ENCODE results near the gene KCNQ5.

Gene KCNQ5

DNA sequence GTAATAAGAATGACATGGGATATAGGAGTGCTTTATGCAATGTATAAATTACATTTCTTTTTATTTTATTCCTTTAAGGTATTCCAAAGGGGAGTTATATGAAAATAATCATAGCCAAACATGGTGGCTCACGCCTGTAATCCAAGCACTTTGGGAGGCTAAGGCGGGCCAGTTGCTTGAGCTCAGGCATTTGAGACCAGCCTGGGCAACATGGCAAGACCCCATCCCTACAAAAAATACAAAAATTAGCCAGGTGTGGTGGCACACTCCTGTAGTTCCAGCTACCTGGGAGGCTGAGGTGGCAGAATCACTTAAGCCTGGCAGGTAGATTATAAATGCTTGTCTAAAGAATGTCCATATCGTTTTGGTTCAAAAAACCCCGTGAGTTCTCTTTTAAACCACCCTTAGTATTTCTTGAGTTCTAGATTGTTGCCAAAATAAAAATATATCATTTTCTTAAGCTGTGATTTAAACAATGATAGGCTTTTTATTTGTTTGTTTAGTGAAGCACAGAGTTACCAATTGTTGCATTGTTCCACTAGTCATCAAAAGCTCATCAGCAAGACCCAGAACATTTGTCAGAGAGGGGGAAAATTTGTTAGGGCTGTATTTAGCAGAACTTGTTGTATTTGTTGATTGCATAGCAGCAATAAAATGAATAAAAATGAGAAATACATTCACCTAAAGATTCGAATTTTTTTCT lies 457.2 kb downstream of the KCNQ5 start:
- no peak for DNase-seq

DNA sequence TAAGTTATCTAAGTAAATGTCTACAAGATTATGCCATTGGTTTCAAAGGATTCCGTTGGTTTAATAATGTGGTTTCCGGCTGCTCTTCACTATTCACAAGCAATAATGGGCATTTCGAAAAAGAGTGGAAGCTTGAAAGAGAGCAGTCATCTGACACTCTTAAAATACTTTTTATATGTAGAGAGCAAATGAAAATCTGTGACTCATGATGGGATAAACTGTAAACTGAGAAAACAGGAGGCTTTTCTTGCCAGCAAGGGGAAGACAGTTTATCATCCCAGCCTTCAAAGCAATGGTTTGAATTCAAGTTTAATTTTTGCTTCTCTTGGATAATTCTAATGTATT lies 457.7 kb downstream of the KCNQ5 start:
- DNase-seq = no peak

DNA sequence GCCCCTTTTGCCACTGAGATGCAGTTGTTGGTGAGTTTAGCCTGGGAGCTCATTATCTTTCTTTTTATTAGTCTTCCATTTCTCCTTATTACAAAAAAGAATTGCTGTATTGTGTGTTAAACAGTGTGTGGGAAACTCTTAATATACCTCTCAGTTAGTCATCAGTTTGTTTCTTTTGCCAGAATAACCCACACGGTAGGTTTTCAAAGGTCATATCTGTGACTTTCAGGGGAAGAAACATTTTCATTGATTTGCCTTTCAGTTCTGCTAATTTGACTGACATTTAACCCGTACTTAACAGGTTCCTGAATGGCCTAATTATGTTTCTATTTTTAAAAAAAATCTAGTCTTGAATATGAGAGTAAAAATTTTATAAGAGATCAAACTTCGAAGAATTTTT lies 458.1 kb downstream of the KCNQ5 start:
- DNase-seq = no peak

DNA sequence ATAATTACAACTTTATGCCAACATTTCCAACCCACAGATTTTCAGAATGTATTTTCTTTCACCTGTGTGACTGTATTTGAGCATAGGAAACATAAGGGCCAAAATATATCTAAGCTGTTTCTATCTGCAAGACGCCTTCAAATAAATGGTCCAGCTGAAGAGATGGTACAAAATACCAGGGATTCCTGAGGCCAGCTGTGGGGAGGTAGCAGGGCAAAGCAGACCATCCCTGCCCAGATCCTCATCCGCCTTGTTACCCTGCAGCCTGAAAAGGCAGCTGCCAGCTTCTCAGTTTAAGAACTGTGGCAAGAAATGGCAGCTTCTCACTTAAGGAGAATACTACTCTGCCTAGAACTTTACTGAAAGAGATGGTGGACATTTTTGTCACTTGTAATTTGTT lies 460.1 kb downstream of the KCNQ5 start:
- DNase-seq = no peak

DNA sequence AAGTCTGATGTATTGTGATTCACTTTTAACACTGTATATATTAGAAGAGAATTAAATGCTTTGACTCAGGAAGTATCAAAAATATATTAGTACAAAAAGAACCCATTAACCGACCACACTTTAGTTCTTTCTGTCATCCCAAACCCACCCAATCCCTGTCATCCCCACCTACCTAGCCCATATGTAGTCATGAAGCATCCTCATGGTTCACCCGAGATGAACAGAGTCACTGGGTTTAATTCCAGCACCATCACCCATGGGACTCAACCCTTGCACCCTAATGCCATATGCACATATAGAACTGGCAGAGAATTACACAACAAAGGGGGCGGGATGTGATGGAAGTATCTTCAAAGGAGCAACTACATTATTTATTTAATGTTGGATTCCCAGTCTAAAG lies 462.0 kb downstream of the KCNQ5 start:
- no peak for DNase-seq

DNA sequence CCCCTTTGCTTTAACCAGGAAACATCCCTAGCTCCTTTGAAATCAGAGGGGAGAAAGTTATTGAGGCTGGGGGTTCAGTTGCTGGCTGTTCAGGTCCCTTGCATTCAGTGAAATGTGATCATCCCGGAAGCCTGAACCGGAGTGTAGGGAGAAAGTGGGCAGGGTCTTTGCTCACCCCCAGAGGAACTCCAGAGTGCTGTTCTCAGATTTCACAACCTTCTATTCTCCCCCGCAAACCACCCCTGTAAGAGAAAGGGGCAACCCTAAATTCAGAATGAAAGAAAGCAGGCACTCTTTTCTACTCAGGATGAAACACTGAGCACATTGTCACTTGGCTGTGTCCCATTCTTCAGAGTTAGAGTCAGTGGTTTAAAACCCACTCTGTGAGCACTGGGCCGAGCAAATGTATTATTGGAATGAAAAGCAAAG lies 463.6 kb downstream of the KCNQ5 start:
- DNase-seq = no peak

DNA sequence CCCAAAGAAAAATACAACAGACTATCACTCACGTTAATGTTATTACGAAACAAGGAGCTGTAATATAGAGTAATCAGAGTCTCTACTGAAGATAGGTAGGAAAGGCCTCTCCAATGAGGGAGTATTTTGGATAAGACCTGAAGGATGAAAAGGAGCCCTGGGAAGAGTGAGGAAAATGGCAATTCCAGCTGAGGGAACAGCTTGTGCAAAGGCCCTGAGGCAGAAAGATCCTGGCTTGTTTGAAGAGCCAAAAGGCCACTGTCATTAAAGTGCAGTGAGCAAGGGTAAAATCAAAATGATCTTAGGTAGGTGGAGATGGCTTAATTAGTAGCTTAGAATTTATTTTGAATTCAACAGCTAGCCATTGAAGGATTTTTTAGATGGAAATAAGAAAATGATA lies 464.9 kb downstream of the KCNQ5 start:
- no peak for DNase-seq

DNA sequence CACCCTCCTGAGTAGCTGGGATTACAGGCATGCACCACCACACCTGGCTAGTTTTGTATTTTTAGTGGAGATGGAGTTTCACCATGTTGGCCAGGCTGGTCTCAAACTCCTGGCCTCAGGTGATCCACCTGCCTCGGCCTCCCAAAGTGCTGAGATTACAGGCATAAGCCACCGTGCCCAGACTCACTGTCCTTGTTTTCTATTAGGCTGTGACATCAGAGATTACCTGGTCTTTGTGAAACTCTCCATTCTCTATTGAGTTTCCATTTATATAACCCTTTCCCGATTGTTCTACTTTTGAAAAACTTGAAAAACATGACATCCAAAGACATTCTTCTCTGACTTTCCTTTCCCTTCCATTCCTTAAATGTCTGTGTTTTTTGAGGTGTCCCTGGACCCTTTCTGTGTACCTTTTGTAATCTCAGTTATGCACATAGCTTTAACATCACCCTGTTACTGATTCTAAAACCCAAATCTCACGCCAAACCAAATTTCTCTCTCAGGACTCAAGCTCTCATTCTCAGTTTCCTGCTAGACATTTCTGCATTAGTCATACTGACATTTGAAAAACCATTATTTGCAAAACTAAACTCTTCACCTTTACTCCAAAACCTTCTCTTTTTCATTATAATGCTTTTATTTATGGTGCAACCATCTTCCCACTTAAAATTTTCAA lies 466.4 kb downstream of the KCNQ5 start:
- DNase-seq = no peak

DNA sequence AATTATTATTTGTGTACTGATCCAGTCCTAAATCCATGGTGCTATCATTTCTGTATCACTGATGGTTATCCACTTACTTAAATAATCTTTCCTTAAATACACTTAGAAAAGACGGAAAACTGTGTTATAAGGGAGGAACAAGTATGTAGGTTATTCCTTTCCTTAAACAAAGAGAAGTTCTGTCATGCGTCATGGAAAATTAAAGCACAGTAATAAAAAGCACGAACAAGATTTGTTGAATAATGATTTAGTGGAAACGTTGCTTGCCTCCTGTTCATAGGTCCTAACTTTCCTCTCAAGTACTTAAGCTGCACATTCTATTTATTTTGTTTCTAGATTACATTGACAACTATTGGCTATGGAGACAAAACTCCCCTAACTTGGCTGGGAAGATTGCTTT lies 483.1 kb downstream of the KCNQ5 start:
- no peak for DNase-seq

DNA sequence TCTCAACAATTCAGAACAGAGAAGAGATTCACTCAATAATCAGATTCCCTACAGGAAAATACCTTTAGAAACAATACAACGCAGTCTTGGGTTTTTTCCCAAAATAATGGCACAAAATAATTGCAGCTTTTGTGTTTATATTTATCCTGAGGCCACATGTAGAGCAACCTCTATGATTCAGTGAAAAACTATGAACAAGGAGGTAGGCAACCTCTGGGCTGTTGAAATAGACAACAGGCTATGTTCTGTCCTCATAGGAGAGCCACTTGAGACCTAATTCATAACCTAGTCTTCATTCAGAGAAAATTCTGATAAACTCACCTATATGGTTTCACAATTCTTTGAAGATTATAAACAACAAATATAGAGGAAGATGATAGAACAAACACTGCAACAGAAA lies 485.2 kb downstream of the KCNQ5 start:
- DNase-seq = no peak

DNA sequence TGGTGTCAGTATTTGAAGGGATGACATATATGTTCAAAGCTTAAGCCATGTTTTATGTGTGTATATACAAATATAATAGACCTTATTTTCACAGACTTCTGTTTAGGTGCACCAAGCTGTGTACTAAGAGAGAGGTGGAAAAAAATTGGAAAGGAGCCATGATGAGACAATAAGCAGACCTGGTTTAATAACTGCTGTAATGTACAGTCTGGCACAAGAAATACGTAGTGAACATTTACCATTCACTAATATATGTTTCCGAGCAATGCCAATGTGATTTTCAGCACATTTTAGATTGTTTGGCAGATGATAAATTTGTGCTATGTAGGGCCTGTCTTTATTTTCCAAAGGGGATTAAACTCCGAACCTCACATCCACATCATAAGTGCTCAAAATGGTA lies 487.1 kb downstream of the KCNQ5 start:
- no peak for DNase-seq

DNA sequence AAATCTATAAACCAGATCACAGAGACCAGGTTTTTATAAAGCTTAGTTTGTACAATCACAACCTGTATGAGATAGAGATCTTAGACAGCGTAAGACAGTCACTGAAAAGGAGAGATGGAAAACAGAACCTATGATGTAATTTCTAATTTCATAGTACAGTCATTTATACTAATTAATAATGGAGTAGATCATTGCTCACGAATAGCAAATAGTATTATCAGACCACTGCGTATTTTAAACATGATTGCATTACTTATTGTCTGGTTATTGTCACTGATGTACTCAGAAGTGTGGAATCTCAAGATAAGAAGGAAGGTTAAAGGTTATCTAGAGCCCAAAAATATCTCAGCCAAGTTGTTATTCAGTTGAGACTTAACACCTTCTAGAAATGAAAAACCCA lies 487.8 kb downstream of the KCNQ5 start:
- no peak for DNase-seq

DNA sequence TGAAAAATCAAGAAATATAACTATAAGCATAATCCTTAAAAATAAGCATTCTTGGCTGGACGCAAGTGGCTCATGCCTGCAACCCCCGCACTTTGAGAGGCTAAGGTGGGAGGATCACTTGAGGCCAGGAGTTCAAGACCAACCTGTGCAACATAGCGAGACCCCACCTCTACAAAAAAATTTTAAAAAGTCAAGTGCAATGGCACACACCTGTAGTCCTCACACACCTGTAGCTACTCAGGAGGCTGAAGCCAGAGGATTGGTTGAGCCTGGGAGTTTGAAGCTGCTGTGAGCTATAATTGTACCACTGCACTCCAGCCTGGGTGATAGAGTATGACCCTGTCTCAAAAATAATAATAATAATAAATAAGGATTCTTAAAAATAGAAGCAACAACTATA lies 494.5 kb downstream of the KCNQ5 start:
- DNase-seq = no peak

DNA sequence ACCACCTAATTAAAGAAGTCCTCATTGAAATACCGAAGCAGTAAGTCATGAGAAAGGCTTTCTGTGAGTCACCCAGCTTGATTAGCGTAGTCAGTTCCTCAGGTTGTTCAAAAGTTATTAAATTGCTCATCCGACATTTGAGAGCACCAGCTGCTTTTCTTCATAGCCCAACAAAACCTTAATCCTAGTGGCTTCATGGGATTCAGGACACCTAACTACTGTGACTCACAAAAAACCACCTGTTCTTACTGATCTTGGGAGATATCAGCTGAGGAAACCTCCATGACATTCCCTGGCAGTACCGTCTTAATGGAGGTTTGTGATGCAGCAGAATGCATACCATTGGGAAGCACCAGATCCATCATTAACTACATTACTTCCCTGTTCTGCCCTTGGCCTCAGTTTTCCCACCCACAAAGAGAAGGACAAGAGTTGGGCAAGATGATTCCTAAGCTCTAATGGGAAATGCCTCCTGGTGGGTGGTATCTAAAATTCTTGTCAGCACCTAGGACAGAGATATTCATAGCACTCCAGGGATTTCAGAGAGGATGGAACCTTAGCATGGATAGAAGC lies 499.6 kb downstream of the KCNQ5 start:
- no peak for DNase-seq

DNA sequence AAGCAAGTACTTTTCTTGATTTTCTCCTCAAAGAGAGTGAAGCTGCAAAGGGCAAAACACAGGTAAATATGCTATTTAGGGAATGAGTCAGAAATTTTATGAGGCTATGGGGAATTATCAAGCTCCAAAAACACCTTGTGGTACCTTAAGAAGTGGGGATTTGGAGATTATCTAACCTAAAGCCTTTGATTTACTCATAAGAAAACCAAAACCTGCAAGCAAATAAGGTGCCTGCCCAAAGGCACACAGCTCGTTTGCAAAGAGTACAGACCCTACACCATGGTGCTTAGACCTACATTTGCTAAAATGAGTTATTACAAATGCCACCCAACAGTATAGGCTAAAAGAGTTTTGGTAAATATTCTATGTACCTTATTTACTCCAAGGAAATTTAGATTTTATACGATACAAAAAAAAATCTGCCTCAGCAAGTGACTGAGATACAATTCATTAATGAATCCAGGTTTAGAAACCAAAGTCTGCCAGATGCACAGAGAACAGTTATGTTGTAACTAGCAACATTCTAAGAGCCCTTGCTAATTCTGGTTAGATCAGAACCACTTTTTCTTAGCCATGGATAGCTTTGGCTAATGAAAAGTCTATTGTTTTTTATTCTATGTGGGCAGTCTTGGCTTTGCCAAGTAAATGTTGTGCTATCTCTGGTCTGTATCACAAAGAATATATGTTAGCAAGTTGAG lies 501.9 kb downstream of the KCNQ5 start:
- no peak for DNase-seq

DNA sequence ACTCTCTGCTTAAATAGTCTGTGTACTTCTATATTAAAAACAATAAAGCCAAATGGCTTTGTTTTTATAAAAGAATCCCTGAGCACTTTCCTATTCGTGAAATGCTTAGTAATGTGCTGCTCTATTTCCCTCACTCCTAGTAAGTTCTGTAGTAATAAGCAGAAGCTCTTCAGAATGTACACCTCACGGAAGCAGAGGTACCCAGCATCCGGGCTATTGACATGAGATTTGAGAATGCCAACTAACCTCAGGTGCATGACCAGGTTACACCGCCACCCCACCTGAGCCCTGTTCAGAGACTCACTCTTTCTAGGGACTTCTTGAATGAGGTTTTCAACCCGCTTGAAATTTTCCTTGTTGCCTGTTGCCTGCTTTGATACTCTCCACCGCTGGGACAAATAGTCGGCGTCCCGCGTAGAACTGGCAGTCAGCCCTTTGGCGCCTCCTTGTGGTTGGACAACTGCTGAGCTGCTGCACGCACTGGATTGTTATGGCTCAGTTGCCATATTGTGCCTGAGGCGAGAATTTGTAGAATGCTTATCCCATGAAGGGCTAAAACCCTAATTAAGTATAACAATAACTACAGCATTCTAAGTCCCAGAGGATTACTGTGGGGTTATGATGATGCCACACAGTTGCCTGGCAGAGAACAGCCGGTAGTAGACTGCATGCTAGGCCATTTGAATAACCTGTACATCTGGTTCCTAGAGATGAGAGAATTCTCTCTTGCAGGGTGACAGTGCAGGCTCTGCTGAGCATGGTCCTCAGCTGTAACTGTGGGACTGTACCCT lies 508.0 kb downstream of the KCNQ5 start:
- DNase-seq = peak; percentile 71

DNA sequence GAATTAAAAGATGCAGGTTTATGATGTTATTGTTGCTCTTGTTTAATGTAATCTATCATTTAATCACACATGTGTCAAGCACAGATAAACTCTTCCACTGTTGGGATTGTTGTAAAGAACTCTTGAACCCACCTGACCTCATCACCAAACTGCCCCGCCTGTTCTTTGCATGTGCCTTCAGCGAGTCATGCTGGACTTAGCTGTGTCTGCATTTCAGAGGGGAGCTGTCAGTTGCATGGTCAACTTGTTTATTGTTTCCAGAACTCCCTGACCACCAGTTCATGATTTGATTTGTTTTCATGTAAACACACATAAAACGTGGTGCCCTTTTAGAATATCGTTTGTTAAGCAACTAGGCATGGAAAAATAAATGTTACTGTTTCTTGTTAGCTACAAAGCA lies 509.8 kb downstream of the KCNQ5 start:
- DNase-seq = no peak

DNA sequence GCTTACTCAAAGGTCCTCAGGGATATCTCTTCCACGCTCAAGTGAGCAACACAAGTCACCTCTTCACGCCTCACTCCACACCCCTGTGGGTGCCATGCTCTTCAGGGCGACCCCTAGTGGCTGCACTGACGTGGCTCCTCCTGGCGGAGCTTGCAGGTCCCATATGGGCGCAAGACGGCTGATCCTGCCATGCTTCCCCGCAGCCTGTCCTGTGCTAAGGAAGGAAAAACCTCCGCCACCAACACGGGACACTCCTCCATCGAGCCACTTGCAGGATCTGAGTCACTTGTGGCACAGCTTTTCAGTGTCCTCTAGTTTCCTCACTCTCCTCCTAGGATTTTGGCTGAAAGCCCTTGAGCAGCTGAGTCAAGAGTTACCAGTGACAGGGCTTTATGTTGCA lies 512.7 kb downstream of the KCNQ5 start:
- DNase-seq = no peak

DNA sequence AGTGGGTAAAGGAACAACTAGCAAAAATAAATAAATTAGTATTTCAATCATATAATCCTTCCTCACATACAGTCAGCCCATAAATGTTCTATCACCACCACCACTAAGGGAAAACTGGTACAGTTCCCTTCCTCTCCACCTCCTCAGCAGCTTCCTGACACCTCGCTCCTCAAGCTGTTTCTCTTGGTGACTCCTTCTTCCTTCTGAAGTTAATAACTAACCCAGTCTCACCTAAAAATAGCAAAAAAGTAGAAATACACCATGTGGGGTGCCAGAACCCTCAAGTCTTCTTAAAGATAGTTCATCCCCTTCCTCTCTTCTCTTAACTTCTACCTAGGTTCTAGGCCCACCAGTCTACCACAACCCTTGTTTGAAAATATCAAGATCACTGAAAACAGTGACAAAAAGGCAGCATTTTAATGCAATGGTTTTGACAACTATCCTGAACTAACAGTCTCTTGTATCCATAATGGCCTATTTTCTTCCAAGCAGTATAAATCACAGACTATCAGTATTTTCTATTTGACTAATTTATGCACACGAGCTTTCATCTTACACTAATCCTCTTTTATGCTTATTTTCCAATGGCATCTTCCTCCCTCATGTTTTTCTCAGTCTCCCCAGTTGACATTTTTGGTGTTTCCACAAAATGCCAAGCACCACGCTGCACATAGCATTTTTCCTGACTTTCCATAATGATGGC lies 518.0 kb downstream of the KCNQ5 start:
- no peak for DNase-seq

DNA sequence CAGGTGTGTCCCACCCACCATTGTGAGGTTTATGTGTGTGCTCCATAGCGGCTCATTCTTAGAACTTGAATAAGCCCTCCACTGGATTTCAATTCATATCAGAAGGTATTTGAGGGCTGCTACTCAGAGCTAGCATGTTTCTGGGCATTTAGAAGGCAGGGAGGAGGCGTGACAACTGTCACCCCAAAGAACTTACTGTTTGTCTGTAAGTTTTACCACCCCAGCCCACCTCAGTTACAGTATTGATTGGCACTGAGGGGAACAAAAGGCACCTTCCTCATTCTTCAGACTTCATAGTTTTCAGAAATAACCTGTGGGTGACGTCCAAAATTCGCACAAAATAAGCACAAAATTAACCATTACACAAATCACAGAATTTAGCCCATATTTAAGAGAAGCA lies 521.7 kb downstream of the KCNQ5 start:
- no peak for DNase-seq

DNA sequence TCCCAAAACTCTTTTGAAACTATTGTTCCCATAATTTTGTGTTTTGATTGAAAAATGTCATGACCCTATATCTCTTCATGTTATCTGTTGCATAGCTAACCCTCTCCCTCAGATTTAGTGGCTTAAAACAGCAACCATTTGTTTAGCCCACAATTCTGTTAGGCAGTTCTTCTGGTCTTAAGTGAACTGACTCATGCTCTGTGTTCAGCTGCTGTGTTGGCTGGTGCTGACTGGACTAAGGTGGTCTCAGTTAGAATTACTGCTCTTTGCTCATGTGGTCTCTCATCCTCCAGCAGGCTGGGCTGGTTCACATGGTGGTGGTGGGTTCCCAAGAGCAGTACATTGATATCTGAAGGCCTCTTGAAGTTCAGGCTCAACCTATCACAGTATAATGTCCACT lies 522.7 kb downstream of the KCNQ5 start:
- DNase-seq = no peak

DNA sequence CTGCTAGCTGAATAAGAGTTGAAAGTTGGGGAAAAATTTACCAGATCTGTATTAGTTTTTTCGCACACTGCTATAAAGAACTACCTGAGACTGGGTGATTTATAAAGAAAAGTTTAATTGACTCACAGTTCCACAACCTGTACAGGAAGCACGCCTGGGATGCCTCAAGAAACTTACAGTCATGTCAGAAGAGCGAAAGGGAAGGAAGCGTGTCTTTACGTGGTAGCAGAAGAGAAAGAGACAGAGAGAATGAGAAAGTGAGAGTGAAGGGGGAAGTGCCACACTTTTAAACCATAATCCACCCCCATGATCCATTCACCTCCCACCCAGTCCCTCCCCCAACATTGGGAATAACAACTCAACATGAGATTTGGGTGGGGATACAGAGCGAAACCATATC lies 523.8 kb downstream of the KCNQ5 start:
- no peak for DNase-seq

DNA sequence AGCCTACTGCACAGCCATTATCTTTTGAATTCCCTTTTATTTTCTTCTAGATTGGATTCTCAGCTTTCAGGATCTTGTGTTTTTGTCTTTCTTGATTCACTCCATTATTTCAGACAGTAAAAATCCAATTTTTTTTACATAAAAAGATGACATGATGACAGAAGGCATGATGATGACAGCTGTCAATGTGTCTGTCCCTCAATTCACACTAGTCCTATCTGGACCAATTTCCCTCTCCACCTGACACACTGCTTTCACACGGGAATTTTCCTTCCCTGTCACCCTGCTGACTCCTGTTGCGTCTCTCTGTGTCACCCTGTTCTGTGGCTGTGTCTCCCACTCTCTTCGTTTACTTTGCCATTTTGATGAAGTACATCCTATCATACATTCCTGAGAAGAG lies 529.9 kb downstream of the KCNQ5 start:
- DNase-seq = no peak
